HCEC 1CT (cell line): ENCODE measurements around the gene ATP8A1.
"Not testable (repeated sequence)": the region's sequence is repeated elsewhere in the genome, so short reads cannot be mapped to it uniquely, and the experiment has no call there.

Experiments used
- DNase-seq: peaks from one replicate; pipeline ENCODE4 v3.0.0-alpha.2; 2017

Gene ATP8A1

DNA sequence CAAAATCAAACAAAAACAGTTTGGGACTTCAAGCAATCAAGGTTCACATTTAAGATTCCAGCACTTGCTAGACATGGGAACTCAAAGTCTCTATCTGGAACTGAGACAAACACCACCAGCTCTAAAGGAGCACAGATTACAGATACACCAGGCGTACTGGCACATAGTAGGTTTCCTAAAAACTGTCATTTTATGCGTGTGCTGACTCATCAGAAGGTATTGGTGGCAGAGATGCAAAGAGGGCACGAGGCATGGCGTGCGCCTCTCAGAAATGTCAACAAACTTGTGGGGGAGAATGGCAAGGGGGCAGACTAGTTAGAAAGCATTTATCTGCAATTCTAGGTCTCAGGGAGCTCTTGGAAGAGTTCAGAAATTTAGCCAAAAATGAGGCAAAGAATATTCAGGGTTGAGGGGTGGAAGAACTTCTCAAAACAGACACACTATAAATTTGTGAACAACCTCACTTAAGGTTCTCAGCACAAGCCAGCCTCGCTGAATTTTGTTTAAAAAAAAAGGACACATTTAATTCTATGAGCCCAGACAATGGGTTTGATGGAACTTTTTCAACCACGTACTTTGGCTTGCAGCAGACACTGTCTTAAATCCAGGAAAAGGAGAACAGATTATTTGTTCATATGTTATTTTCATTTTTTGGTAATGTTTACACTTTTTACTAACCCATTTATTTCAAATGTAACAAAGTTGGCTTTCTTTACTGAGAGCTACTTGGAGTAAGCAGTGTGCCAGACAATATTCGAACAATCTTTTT lies 159.6 kb downstream of the ATP8A1 start:
- DNase-seq: no peak

DNA sequence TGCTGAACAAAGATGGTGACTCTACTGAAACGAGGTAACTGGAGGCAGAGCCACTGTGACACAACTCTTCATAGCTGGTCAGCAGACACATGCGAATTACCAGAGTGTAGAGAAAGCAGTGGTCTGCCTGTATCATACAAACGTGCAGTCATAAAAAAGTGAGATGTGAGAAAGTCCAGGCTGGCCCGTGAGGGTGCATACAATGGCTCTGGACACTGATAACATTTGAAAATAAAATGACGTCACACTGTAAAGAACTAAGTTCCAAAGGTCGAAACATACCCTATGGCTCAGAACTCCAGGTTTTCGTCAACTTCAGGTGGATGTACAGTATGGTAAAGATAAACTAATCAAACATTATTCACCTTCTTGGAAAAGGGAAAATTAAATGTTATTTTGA lies 163.9 kb downstream of the ATP8A1 start:
- DNase-seq: no peak

DNA sequence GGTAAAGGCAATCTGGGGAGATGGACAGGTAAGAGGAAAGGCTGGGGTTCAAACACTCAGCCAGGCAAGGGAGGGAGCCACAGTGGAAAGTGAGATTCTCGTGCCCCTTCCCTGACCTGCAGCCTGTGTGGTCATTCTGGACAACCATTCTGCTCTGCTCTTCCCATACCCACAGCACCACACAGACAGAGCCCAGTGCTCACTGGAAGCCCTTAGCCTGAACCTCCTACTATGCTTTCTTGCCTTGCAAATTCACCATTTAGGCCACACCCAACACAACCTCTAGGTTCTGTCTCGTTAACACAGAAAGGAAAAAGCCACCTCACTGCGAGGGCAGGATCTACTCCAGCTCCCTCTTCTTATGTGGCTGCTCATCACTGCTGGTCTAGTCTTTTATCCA lies 166.9 kb downstream of the ATP8A1 start:
- DNase-seq: no peak

DNA sequence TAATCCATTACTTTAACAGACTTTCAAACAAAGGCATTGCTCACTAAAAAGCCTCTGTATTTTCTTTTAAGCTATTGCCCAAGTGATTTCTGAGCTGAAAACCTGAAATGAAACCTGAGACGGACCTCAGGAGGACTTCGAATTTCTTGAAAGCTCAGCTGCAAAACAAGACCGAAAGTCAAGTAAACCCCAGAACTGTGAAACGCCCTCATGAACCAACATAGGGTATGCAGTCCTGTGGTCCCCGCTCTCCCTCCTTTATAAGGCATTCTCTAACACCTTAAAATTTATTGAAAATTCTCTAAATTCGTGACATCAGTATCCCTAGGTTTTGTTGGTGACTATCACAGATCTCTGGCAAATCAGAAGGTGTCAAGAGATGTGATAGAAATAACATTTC lies 167.8 kb downstream of the ATP8A1 start:
- DNase-seq: no peak

DNA sequence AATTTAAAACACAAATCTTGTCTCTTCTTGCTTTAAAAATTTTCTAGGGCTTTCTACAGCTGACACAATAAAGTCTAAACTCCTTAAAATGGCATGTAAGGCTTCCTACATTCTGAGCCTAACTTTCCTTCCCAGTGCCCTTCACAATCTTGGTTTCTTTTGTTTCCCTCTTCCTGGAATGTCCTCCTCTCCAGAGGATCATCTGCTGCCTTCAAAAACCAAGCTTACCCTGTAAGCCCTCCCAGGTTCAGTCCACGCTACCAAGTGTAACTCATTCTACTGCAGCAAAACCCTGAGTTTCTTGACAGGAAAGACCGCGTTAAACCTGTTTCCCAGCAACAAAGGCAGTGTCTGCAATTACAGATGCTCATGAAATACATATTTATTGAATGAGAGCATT lies 168.4 kb downstream of the ATP8A1 start:
- DNase-seq: no peak

DNA sequence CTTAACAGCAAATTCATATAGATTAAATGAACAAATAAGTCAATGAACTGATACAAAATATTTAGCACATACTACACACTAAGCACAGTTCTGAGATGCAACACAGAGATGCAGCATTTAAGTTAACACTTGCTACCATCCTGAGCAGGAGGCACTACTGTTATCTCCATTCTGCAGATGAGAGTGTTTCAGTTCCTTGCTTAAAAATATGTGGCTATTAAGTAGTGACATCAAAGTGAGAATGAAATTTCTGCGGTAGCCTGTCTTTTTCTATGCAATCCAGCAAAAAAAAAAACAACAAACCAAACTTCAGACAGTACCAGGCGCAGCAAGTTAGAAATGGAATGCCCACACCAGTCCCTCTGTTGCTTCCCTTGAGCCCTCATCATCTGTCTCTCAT lies 168.8 kb downstream of the ATP8A1 start:
- DNase-seq: no peak

DNA sequence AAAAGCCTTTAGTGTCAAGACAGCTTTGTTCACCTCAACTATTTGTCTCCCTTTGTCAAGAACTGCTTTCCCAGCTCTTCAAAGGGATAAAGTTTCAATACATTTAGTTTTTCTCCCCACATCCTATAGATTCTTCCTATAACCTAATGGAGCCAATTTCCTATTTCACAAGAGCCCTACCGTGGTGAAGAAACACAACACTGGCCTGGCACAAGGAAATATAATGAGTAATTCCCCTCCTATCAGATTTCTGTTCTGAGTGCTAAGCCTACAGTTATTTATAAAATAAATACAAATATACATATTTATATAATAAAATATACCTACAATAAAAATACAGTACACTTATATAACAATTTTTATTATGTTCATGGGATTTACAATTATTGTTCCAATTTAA lies 169.7 kb downstream of the ATP8A1 start:
- no peak for DNase-seq

DNA sequence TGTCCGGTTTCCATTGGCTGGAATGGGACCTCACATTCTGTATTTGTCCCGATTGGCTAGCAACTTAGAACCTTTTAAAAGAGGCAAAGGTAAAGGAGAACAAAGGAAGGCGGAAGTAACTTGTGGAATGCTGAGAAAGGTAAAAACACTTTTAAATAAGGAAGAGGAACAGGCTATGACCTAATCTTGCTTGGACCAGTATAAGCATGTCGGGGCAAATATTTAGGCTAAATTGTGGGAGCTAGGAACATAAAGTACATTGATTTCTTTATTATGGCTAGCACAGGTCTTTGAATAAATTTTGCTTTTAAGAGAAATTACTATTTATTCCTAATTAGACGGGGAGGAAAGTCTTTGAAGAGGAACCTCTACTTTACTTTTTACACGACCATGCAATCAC lies 170.7 kb downstream of the ATP8A1 start:
- not testable (repeated sequence) for DNase-seq

DNA sequence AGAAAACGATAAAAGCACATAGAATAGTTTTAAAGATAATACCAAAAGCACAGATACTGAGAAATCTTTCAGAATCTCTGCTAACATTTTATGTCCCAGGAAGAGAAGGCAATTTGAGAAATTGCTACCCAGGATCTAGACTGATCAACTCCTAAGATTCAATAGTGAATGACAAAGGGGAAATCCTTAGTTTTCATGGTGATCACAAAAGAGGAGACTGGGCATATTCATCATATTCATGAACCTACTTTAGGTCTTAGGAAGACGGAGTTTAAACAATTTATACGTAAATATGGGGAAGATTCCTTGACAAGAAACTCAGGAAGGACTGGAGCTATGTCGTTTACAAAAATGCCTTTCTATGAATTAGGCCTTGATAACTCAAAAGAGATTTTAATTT lies 172.3 kb downstream of the ATP8A1 start:
- no peak for DNase-seq

DNA sequence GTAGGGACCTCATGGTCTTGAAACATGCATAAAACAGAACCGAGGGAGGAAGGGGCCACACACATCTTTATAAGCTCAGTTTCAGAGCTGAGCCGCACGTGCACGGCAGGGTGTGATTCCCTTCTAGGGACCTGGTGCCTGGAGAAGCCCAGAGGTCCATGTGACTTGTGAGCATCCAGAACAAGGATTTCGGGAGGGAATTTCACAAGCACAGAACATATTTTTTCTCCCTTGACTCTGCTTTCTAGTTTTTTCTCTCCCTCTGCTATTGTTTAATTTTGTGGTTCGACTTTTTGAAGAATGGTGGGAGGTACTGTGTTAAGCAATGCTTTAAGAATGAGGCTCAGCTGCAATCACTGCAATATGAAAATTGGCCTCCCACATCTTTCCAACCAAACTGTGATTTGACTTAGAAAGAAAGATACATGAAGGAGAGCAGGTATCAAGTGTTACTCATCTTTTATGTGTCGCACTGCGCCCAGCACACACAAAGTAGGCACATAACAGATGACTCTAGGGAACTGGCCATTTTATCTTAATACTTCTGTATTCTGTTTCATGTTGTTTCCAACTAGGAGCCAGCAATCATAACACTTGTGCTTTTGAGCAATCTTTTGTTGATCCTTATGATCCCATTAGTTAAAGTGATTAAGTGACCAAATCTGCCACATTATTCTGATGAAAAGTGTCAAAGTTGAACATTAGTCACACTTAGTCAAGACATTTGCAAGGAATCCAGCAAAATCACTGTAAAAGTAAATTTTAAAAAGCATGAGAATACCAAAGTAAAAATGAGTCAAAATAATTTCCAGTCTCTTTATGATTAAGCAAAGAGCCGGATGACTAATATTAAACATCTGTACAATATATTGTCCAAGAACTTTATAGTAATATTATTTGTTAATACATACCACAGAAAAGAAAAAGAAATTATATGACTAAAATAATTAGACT lies 173.2 kb downstream of the ATP8A1 start:
- no peak for DNase-seq

DNA sequence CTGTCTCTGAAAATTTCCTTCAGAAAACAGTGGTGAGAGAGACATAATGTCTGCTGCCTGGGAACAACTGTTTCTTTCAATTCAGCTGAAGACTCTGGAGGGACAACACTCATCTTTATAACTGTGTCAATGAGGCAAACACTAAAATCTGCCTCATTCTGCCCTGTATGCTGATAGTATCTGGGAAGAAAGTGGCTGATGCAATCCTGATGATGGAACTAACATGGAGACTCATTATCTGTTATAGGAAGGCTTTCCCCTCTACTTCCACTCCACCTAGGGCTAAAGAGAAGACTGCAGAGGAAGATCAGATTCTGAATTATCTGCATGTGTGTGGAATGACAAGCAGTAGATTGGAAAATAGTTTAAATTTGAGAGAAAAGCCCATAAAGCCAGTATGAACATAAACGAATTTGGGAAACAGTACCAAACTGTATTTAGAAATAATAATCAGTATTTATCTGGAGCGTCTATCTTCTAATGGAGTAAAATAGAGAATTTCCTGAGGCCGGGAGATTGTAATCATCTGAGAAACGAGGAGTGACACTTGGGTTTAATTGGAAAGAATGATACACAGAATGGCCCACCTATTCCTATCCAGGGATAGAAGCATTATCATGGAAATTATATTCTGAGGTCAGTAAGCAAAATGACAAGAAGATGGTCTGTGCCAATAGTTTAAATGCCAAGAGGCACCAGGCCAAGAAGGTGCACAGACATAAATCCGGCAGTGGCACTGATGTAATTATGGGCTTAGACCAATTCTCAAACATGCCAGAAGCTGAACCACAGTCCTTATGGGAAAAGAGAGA lies 174.2 kb downstream of the ATP8A1 start:
- DNase-seq: no peak

DNA sequence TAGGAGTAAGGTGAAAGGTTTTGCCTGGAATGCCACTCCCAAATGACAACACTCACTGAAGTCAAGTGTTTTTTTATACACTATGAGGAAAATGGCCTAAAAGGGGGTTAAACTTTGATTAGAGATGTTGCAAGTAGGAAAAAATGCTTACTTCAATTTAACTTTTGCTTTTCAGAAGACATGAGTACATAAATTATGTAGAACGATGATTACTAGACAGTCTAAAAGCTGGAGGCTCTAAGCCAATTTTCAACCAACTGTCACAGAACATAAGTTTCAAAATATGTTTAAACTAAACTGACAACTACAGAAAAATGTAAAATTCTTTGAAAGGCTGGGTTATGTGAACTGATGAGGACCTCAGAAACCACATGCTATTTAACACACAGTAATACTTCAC lies 176.2 kb downstream of the ATP8A1 start:
- DNase-seq: no peak

DNA sequence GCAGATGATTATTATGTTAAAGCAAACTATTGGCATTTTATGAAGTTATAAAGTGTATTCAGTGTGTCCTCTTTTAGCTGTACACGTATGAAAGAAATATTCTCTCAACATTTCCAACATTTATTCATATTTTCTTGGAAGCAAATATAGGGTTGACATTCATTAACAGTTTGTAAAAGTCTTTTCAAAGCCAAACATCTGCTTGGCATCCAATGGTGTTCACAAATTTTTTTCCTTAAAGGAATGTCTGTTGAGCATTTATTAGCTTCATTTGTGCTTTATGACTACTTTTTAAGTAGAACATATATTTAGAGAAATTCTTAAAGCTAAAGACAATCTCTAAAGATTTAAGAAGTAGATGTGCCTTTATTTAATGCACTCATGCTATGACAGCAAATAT lies 176.6 kb downstream of the ATP8A1 start:
- no peak for DNase-seq

DNA sequence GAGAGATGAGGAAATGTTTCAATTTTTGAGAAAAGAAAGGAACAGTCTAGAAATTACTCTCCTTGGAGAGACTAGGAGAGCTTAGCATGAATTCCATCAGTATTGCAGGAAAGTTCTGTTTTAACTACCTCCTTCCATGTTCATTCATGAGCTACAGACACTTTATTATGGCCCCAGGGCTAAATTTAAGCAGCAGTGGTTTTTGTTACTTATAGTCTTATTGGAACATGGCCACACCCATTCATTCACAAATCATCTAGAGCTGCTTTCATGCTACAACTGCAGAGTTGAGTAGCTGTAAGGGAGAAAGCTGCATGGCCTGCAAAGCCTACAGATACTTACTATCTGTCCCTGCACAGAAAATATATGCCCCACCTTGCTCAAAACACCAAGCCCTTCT lies 178.0 kb downstream of the ATP8A1 start:
- no peak for DNase-seq

DNA sequence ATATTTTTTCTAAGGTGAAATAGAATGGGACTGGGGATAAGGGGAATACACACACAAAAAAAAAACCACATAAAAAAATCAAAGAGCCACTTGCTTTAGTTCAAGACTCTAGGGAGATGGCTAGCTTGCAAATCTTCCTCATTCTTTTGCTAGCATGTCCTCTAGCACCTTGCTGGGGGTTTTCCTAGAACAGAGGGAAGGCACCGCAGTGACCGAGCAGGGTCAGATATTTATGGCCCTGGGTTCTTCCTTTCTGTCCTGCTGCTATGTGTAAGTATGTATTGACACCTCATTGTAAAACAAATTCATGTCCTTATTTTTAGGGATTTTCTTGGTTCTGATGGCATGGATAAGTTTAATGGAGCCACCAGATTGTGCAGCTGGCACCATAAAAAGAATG lies 178.4 kb downstream of the ATP8A1 start:
- DNase-seq: no peak

DNA sequence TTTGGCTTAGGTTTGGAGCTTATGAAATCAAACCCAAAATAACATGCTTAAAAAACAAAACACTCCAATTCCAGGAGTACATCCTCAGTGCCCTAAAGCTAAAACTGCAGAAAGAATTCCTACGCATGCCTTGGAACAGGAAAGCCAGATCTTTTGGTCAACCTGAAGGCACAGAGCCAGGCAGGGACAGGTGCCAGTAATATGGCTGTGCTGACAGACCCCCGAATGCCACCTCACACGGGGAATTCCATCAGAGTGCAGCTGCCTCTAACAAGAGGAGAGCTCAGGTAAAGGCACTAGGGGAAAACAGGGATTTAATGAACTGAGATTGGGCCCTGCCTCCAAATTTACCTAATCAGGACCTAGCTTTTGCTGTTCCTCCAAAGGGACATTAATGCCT lies 182.5 kb downstream of the ATP8A1 start:
- DNase-seq: no peak

DNA sequence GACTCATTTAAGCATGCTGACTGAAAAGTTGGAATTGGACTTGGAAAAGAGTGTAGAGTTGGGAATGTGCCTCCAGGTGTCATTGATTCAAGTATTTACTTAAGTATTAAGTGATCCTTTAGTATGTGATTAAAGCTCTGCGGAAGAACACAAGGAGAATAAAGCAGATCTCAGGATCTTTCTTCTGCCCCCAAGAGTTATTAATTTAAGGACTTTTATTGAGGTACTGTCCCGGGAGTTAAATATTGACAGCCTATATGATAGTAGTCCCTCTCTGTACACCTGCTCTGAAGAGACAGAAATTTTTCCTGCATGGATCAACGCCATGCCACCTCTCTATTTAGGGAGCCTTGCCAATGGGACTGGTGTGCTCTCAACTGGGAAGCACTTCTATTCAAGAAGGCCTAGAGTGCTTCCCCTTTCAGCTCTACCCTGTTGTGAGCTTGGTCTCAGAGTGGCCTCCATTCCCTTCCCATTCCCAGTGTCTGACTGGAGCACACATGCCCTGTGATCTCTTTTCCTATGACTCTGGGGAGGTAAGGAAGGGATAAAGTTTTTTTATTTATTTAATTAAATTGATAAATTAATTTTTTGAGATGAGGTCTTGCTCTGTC lies 183.7 kb downstream of the ATP8A1 start:
- no peak for DNase-seq

DNA sequence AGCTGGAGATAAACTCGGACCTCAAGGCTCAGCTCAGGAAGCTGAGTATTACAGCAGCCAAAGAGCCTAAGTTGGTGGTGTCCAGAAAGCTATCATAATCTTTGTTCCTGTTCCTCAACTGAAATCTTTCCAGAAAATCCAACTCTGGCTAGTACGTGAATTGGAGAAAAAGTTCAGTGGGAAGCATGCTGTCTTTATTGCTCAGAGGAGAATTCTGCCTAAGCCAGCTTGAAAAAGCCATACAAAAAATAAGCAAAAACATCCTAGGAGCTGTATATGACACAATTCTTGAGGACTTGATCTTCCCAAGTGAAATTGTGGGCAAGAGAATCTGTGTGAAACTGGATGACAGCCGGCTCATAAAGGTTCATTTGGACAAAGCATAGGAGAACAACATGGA lies 185.0 kb downstream of the ATP8A1 start:
- DNase-seq: no peak

DNA sequence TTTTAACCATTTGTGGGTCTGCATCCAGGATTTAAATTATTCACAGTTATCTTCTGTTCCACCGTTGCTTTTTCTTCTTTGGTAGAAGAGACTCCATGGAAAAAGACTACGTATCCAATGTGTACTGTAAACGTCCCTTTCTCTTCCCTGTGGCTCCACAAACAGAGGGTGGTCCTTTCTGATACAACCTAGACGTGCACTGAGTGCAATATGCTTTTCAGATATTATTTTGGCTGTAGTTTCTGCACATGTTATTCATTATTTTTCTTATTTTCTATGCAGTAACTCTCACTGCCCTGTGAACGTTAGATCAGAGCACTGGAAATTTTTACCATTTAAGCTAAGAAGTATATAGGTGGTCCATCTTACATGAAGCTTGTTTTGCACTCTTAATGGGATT lies 186.9 kb downstream of the ATP8A1 start:
- no peak for DNase-seq

DNA sequence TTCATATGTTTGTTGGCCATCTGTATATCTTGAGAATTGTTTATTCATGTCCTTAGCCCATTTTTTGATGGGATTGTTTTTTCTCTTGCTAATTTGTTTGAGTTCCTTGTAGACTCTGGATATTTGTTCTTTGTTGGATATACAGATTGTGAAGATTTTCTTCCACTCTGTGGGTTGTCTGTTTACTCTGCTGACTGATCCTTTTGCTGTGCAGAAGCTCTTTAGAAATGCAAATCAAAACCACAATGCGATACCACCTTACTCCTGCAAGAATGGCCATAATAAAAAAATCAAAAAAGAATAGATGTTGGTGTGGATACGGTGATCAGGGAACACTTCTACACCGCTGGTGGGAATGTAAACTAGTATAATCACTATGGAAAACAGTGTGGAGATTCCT lies 189.1 kb downstream of the ATP8A1 start:
- not testable (repeated sequence) for DNase-seq

DNA sequence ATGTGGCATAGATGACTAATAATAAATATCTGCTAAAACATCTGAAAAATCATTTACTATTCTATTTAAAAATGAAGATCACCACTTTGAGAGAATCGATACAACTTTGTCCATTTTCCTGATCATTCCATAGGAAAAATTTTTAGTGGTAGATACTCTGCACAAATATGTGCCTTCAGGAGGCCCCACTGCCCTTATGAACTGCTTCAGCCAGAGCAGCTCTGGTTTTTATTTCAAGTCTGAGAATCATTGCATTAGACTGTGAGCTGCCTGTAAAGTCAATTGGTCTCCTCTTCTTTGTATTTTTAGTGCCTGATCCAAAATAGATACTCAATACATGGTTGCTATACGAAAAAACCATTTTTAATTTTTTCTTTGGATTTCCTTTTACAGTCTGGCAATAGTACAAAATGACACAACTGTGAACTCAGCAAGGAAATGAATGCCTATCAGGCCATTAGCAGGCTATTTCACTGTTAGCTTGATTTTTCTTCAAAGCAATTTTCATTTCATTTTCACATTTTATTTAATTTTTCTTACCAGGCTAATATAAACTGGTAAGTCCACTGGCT lies 190.5 kb downstream of the ATP8A1 start:
- DNase-seq: no peak

DNA sequence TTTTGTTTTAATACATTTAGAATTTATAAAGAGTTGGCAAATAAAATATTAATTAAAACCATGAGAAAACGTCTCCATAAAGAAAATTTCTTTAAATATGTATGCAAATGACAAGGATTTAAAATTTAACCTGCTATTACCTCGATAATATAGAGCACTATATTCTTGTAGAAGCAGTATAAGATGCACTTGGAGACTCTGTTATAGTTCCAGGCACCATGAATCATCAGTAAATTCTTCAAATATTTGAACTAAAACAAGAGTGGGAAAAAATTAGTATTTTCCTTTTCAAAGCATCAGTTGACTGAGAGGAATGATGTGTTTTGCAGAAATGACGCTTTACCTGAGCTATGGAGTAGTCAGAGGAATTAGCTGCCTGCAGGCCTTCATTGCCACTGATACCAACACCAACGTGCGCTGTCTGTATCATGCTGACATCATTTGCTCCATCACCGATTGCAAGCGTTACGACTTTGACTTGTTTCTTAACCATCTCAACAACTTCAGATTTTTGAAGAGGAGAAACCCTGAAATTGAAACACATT lies 192.3 kb downstream of the ATP8A1 start:
- DNase-seq: no peak
